GM12873 (cell line): Measurements from ENCODE around the gene SPACA4.
A peak's percentile ranks its signal among the peaks of the same experiment; 100 is the strongest.

Experiments used
- TF ChIP-seq, protein P1 (sequence below): IDR thresholded peaks from 2 replicates; pipeline ENCODE4 v1.5.1; 2012; ENCODE audit warnings: low read depth, mild to moderate bottlenecking, moderate library complexity, low read length, control low read depth; ENCODE audit not compliant: insufficient read depth; ENCODE audit errors: missing control alignments

SPACA4 gene

DNA sequence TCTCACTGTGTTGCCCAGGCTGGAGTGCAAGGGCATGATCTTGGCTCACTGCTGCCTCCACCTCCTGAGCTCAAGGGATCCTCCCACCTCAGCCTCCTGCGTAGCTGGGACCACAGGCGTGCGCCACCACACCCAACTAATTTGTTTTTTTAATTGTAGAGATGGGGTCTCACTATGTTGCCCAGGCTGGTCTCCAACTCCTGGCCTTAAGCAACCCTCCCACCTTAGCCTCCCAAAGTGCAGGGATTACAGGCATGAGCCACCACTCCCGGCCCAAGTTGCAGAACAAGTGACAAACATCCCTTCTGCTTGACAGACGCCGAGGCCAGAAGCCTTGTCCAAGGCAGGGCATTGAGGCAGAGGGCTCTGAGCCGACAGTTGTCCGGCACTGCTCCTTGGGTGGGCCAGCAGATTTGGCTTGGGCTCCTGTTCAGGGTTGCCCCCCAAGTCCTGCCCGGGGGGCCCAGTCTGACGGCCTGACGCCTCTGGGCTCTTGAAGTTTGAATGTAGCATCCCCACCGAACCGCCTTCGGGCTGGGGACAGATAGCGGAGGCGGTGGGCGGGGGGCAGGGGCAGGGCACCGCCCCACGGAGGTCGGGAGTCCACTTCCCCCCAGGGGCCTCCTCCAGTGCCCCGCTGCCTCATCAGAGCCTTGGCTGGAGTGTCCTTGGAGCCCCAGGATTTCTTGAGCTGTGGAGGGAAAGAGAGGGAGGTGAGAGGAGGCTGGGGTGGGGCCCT is 5.7 kb upstream of the SPACA4 start:
- TF ChIP-seq, protein P1, sequence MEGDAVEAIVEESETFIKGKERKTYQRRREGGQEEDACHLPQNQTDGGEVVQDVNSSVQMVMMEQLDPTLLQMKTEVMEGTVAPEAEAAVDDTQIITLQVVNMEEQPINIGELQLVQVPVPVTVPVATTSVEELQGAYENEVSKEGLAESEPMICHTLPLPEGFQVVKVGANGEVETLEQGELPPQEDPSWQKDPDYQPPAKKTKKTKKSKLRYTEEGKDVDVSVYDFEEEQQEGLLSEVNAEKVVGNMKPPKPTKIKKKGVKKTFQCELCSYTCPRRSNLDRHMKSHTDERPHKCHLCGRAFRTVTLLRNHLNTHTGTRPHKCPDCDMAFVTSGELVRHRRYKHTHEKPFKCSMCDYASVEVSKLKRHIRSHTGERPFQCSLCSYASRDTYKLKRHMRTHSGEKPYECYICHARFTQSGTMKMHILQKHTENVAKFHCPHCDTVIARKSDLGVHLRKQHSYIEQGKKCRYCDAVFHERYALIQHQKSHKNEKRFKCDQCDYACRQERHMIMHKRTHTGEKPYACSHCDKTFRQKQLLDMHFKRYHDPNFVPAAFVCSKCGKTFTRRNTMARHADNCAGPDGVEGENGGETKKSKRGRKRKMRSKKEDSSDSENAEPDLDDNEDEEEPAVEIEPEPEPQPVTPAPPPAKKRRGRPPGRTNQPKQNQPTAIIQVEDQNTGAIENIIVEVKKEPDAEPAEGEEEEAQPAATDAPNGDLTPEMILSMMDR: no peak

DNA sequence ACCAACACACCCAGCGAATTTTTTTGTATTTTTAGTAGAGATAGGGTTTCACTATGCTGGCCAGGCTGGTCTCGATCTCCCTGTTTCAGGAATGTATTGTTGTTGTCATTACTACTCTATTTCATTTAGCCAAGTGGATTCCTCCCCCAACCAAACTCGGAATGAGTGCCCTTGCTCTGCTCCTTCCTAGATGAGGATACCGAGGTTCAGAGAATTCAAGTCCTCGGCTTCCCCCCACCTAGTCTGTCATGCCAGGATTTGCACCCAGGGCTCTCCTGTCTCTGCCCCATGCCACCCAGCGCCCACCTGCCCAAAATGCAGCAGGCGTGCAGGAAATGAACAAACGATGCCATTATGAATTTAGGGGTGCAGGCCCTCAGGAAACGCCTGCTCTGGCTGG is 3.5 kb upstream of the SPACA4 start:
- TF ChIP-seq, protein P1: no peak

DNA sequence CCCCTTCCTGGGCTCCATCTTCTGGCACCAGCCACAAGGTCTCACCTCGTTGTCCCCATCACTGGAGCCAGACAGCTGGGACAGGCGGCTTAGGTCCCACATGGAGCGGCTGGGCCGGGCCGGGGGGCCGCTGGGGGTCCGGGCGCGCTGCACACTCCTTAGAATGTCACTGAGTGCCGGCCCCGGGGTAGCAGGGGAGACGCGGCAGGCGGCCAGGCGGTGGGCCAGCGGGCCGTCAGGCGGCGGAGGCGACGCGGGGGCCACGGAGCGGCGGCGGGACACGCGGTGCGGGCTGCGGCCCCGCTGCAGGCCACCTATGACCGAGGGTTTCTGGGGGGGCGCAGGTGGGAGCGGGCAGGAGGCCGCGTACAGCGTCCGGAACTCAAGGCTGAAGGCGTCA is 3.1 kb upstream of the SPACA4 start:
- TF ChIP-seq, protein P1: no peak

DNA sequence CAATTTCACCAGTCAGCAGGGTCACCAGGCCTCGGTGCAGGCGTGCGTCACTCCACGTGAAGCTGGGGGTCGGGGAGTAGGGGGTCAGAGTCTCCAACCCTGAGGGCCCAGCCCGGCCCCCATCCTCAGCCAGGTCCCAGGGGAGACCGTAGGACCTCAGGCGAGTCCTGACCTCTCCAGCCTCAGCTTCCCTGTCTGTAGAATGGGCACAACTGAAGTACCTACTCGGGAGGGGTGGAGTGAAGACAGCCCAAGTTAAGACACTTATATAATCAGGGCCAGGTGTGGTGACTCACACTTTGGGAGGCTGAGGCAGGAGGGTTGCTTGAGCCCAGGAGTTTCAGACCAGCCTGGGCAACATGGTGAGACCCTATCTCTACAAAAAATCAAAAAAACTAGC is 2.7 kb upstream of the SPACA4 start:
- TF ChIP-seq, protein P1: no peak

DNA sequence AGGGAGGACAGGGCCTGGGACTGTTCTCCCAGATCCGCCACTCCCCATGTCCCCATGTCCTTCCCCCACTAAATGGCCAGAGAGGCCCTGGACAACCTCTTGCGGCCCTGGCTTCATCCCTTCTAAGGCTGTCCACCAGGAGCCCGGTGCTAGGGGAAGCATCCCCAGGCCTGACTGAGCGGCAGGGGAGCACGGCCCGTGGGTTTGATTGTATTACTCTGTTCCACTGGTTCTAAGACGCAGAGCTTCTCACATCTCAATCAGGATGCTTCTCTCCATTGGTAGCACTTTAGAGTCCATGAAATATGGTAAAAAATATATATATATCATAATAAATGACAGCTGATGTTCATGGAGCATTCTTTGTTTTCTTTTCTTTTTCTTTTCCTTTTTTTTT is 815 bp downstream of the SPACA4 start:
- TF ChIP-seq, protein P1: no peak

DNA sequence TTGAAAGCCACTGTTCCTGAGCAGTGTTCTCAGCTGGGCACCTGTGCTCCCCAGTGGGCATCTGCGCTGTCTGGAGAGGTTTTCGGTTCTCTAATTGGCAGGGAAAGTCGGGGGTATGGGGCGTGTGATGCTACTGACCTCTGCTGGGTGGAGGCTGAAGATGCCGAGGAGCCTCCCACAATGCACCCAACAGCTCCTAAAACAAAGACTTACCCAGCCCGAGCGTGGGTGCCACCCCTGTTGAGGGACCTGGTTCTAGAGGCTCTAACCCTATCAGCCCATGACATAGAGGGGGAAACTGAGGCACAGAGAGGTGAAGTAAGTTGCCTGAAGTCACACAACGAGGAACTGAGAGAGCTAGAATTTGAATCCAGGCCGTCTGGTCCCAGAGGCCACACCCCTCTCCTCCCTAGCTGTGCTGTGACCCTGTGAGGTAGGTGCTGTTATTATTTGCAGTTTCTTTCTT is 2.3 kb downstream of the SPACA4 start:
- TF ChIP-seq, protein P1: peak; percentile 86

DNA sequence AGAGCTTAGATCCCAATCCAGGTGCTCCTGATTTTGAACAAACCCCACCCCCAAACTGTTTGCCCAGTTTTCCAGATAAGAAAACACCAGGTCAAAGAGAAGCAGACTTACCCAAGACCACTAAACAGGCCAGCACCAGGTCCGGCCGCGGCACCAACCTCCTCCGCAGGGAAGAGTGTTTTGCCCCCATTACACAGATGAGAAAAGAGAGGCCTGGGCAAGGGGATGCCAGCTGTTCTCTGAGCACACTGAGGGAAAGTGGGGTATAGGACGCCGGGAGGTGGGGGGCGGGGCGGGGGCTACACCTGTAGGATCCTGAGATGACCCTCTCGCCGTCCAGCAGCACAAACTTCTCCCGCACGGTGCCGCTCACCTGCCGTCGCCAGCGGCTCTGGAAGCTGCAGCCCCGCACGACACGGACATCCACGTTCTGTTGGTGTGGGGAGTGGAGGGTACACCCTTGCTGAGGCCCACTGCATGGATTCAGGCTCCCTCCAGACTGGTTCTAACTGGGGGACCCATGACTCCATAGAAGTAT is 3.1 kb downstream of the SPACA4 start:
- TF ChIP-seq, protein P1: no peak
